T-helper 1 cell treated with Interleukin-12 subunit alpha and Interleukin-12 subunit beta and Interleukin-4 antibody, amounts not matched to agents 30 μg/mL and 1 μg/mL, for 36 hours (primary cell): ENCODE measurements around the gene ACOX1.

Experiments used
- H3K27ac Mint-ChIP-seq: one replicate; pipeline ENCODE4 v1.8.0; 2021; ENCODE audit warnings: mild to moderate bottlenecking, mixed read lengths
- H3K27me3 Mint-ChIP-seq: one replicate; pipeline ENCODE4 v1.8.0; 2021; ENCODE audit warnings: low read depth, mixed read lengths
- H3K36me3 Mint-ChIP-seq: one replicate; pipeline ENCODE4 v1.8.0; 2021; ENCODE audit warnings: low read depth, mixed read lengths
- H3K4me1 Mint-ChIP-seq: one replicate; pipeline ENCODE4 v1.8.0; 2021; ENCODE audit warnings: low read depth, mixed read lengths
- H3K4me3 Mint-ChIP-seq: one replicate; pipeline ENCODE4 v1.8.0; 2021; ENCODE audit warnings: mild to moderate bottlenecking, moderate library complexity, mixed read lengths
- H3K9me3 Mint-ChIP-seq: one replicate; pipeline ENCODE4 v1.8.0; 2021; ENCODE audit warnings: mixed read lengths

ACOX1 gene

DNA sequence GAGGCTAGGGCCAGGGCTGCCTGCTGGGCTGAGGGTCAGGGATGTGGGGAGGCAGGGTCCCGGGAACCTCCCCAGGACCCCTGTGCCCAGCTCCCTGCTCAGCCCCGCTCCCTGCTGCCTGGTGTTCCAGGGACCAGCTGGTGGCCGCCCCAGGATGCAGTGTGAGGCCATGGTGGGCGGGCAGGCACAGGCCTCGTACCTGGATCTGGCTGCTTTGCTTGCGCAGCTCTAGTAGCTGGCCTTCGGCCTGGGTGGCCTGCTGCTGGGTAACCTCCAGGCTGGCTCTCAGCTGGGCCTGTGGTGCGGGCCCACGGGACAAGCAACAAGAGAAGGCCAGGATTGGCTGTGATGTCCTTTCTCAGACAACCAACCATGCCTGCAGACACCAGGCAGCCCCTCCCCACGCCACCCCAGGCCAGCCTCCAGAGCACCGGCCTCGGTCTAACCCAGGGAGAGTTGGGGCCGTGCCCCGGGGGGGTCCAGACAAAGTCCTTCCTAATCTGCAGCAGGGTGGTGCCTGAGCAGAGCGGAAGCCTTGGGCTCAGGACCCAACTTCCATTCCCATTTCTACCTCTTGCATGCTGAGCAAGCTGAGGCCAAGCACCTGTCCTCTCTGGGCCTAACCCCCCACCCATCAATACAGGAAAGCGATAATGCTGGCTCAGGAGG is 86.3 kb downstream of the ACOX1 start:
- no peak overlapping the region for H3K4me3 Mint-ChIP-seq
- no peaks in the 10 kb centered on the region for H3K27me3 Mint-ChIP-seq
- H3K27ac Mint-ChIP-seq = no peak overlapping the region
- peaks cover 8% of the 10 kb centered on the region for H3K36me3 Mint-ChIP-seq
- no peaks in the 10 kb centered on the region for H3K9me3 Mint-ChIP-seq
- peaks cover 22% of the 10 kb centered on the region for H3K4me1 Mint-ChIP-seq

DNA sequence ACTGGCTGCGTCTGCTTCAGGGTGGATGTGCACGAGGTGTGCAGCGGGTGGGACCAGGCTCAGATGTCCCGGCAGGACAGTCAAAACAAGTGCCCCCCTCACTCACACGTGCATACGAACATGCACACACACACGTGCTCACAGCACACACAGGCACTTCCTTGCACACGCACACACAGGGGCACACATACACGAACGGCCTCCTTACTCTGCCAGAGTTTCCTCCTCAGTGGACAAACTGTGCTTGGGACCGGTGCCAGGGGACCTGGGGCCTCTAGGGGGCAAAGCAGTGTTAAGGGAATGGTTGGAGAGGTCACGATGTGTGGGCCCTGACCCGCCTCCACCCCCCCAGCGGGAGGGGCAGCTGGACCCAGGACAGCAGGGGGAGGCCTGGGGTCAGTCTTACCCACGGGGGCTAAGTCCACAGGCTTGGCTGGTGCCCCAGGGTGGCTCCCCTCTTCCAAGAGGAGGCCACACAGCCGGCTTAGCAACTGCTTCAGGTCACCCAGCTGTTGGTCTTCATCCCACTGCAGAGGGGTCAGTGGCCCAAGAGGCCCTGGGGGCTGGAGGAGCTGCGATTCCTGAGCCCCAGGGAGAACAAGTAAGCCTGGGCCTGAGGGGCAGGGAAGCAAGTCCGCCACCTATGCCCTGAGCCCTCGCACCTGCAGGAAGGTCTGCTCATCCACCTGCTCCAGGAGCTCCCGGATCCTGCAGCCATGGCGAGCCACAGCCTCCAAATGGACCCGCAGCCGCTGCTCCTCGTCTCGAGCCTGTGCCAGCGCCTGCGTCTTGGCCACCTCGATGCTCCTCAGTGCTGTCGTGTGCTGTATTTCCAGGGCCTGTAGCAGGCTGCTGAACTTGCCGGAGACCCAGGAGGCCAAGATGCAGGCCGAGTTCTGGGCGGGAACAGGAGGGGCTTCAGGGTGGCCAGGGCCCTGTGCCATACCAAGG is 87.1 kb downstream of the ACOX1 start:
- Mint-ChIP-seq H3K9me3 (no peaks in the 10 kb centered on the region), H3K4me3 (no peak overlapping the region), H3K27me3 (no peaks in the 10 kb centered on the region), H3K36me3 (peaks cover 8% of the 10 kb centered on the region), H3K4me1 (peaks cover 17% of the 10 kb centered on the region), H3K27ac (no peak overlapping the region)
